HT1080 (cell line): Measurements from ENCODE around the gene ZNF496. TPM values are rescaled to one million over a fixed set of nuclear protein-coding genes. Genes with fewer than 3 reads are reported as not detected.
A peak's percentile ranks its signal among the peaks of the same experiment; 100 is the strongest.
"Not testable (repeated sequence)": the region's sequence is repeated elsewhere in the genome, so short reads cannot be mapped to it uniquely, and the experiment has no call there.

Experiments
- DNase-seq: peaks from one replicate; pipeline ENCODE4 v3.0.0-alpha.2; 2015; ENCODE audit warnings: low read depth
- polyA plus RNA-seq, 2 experiments: library from polyadenylated mRNA; depleted of rRNA; stranded (reverse); fragments of >200 nt; gene quantifications; 2 replicates each; pipeline ENCODE4 v1.2.3, GENCODE V29; 2015
- total RNA-seq: library from RNA; depleted of rRNA; stranded (reverse); fragments of >200 nt; shearing (Covaris generic); gene quantifications from 2 replicates; pipeline ENCODE4 v1.2.3, GENCODE V29; 2014; rRNA removed

ZNF496 gene
- total RNA-seq = 43.8 and 45.4 TPM in 2 replicates
- polyA plus RNA-seq (2015; cell fraction: cytosol; rRNA removed) = 36.5 and 45.2 TPM in 2 replicates
- polyA plus RNA-seq (2015; cell fraction: nucleus; rRNA removed) = 40.7 and 41.8 TPM in 2 replicates

GRCh38 chr1:247331525-247332214 lies at the start of gene ZNF496:
Gene ZNF496, minus strand, starts transcription at chr1:247331867. Its CDS starts 2,289 bp downstream, at chr1:247329578.
- DNase-seq = peak; percentile 87

- DNase-seq = no peak
These were observed 46.8 kb upstream of the ZNF496 start for GRCh38 chr1:247378334-247379073.

GRCh38 chr1:247377656-247378055 lies 46.0 kb upstream of the ZNF496 start:
- DNase-seq = not testable (repeated sequence)

GRCh38 chr1:247376659-247377058 lies 45.0 kb upstream of the ZNF496 start:
- no peak for DNase-seq

- DNase-seq = no peak
These were observed 44.1 kb upstream of the ZNF496 start for GRCh38 chr1:247375747-247376146.

- DNase-seq = not testable (repeated sequence)
These were observed 43.1 kb upstream of the ZNF496 start for GRCh38 chr1:247374651-247375334.

GRCh38 chr1:247373721-247374141 lies 42.1 kb upstream of the ZNF496 start:
- no peak for DNase-seq

- DNase-seq = no peak
These were observed 40.2 kb upstream of the ZNF496 start for GRCh38 chr1:247371801-247372259.

- DNase-seq = no peak
These were observed 39.4 kb upstream of the ZNF496 start for GRCh38 chr1:247370786-247371732.

GRCh38 chr1:247368490-247369145 lies 37.0 kb upstream of the ZNF496 start:
- DNase-seq = no peak

GRCh38 chr1:247367786-247368422 lies 36.2 kb upstream of the ZNF496 start:
- DNase-seq = peak; percentile 83

- DNase-seq = no peak
These were observed 35.4 kb upstream of the ZNF496 start for GRCh38 chr1:247366926-247367645.

GRCh38 chr1:247366345-247366744 lies 34.7 kb upstream of the ZNF496 start:
- not testable (repeated sequence) for DNase-seq

GRCh38 chr1:247365023-247365422 lies 33.4 kb upstream of the ZNF496 start:
- no peak for DNase-seq

- DNase-seq = not testable (repeated sequence)
These were observed 31.3 kb upstream of the ZNF496 start for GRCh38 chr1:247363000-247363399.

GRCh38 chr1:247362153-247362552 lies 30.5 kb upstream of the ZNF496 start:
- DNase-seq = peak; percentile 36

GRCh38 chr1:247360991-247361731 lies 29.5 kb upstream of the ZNF496 start:
- DNase-seq = no peak
